ENCODE measurements around the gene S1PR3.

DNA sequence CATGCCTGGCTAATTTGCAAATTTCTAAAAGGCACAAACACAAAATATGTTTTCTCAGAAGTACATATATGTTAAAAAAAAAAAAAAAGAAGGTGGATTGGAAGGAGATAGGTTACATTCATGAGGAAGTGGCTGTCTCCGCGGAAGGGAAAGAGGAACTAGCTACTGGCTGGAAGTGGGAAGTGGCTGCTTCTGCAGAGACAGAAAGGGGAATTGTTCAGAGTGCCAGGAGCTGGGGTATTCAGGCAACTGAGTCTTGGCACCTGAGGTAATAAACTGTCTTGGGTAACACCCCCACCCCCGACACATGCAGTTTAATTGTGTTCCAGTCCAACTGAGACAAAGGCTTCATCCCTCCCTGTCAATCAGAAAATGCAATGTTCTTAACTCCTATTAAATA is 45.6 kb downstream of the S1PR3 start:
- TF ChIP-seq, protein P1, sequence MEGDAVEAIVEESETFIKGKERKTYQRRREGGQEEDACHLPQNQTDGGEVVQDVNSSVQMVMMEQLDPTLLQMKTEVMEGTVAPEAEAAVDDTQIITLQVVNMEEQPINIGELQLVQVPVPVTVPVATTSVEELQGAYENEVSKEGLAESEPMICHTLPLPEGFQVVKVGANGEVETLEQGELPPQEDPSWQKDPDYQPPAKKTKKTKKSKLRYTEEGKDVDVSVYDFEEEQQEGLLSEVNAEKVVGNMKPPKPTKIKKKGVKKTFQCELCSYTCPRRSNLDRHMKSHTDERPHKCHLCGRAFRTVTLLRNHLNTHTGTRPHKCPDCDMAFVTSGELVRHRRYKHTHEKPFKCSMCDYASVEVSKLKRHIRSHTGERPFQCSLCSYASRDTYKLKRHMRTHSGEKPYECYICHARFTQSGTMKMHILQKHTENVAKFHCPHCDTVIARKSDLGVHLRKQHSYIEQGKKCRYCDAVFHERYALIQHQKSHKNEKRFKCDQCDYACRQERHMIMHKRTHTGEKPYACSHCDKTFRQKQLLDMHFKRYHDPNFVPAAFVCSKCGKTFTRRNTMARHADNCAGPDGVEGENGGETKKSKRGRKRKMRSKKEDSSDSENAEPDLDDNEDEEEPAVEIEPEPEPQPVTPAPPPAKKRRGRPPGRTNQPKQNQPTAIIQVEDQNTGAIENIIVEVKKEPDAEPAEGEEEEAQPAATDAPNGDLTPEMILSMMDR (conservative IDR thresholded peaks at IDR 0.05; ENCODE audit: low read depth, low read length) = no peak
- no peak for TF ChIP-seq EZH2 (IDR thresholded peaks at IDR 0.05; ENCODE audit: low read length, unreplicated experiment)
- no peak for TF ChIP-seq EZH2phosphoT487 (IDR thresholded peaks at IDR 0.05; ENCODE audit: borderline replicate concordance, low read length)
